ENCODE results near the gene ZFPL1.

ZFPL1 gene

GRCh38 chr11:65121865-65122696 is 38.1 kb downstream of the ZFPL1 start, which contains the start of the genes FAU and MRPL49:
Gene FAU, minus strand, starts transcription at chr11:65122134. Its CDS starts 321 bp downstream, at chr11:65121813.
Gene MRPL49, plus strand, starts transcription at chr11:65122321. Its CDS starts 26 bp downstream, at chr11:65122347.
- TF ChIP-seq, protein P1, sequence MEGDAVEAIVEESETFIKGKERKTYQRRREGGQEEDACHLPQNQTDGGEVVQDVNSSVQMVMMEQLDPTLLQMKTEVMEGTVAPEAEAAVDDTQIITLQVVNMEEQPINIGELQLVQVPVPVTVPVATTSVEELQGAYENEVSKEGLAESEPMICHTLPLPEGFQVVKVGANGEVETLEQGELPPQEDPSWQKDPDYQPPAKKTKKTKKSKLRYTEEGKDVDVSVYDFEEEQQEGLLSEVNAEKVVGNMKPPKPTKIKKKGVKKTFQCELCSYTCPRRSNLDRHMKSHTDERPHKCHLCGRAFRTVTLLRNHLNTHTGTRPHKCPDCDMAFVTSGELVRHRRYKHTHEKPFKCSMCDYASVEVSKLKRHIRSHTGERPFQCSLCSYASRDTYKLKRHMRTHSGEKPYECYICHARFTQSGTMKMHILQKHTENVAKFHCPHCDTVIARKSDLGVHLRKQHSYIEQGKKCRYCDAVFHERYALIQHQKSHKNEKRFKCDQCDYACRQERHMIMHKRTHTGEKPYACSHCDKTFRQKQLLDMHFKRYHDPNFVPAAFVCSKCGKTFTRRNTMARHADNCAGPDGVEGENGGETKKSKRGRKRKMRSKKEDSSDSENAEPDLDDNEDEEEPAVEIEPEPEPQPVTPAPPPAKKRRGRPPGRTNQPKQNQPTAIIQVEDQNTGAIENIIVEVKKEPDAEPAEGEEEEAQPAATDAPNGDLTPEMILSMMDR (conservative IDR thresholded peaks at IDR 0.05; ENCODE audit: low read depth, low read length) = no peak
- peak; percentile 99 for DNase-seq (ENCODE audit: low read depth)
- peak within 1 kb of the TSS; percentile 98 for H3K4me3 ChIP-seq (ENCODE audit: low read depth, low read length)

DNA sequence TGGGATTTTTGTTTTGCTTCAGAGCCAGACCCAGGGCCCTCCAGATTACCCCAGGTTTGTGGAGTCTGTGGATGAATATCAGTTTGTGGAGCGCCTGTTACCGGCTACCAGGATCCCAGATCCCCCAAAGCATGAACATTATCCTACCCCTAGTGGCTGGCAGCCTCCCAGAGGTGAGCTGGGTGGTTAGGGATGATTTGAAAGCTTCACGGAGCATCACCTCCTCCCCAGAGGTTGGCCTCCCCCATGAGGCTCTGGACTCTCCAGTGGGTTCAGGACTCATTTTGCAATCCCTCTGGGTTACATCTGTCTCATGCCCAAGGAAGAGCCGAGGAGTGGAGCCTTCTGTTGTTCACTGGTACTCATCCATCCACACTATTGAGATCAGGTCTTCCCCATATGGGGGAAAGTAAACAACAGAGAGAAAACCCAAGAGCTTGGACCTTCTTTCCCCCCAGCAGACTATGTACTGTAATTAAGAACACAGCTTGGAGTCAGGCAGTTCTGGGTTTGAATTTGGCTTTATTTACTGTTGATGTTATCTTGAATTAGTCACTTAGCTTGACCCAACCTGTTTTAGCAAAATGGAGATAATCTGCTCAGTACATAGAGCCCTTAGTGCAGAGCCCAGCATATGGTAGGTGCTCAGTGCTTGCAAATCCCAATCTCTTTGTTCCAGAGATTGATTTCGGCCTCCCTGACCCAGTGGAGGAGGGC is 40.6 kb downstream of the ZFPL1 start:
- TF ChIP-seq, protein P1 (conservative IDR thresholded peaks at IDR 0.05; ENCODE audit: low read depth, low read length) = no peak
- no peak for DNase-seq (ENCODE audit: low read depth)
- H3K4me3 ChIP-seq (ENCODE audit: low read depth, low read length) = no peak overlapping the region

DNA sequence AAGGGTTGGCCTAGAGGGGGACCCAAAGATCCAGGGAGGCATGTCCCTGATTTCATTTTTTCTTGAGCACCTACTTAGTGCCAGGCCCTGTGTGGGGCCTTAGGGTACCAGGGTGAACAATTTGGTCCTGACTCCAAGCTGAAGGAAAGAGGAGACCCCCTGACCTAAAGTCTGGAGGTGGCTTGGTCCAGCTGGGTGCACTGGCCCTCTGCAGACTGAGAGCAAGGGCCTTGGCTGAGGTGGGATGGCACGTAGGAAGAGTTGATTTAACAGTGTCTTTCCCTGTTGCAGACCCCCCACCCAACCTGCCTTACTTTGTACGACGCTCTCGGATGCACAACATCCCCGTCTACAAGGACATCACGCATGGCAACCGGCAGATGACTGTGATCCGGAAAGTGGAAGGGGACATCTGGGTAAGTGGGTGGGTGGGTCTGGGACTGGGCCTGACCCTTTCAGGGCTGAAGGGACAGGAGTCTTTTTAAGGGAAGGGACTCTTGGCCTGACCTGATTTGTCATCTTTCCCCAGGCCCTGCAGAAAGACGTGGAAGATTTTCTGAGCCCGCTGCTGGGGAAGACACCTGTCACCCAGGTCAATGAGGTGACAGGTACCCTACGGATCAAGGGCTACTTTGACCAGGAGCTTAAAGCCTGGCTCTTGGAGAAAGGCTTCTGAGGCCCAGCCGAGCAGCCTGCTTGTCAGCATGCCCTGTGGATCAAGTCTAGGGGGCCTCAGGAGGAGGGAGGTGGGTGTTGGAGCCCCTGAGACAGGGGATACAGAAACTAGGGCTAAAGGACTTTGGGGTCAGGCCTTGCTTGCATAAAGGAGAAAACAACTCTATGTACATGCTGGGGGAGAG is 41.4 kb downstream of the ZFPL1 start:
- TF ChIP-seq, protein P1 (conservative IDR thresholded peaks at IDR 0.05; ENCODE audit: low read depth, low read length) = no peak
- H3K4me3 ChIP-seq (ENCODE audit: low read depth, low read length) = no peak overlapping the region
- DNase-seq (ENCODE audit: low read depth) = no peak

- TF ChIP-seq, protein P1 (conservative IDR thresholded peaks at IDR 0.05; ENCODE audit: low read depth, low read length) = no peak
- DNase-seq (ENCODE audit: low read depth) = no peak
- no peak overlapping the region for H3K4me3 ChIP-seq (ENCODE audit: low read depth, low read length)
These were observed 42.7 kb downstream of the ZFPL1 start for GRCh38 chr11:65126624-65127274.

GRCh38 chr11:65127473-65128181 is 43.6 kb downstream of the ZFPL1 start:
- no peak overlapping the region for H3K4me3 ChIP-seq (ENCODE audit: low read depth, low read length)
- TF ChIP-seq, protein P1 (conservative IDR thresholded peaks at IDR 0.05; ENCODE audit: low read depth, low read length) = no peak
- no peak for DNase-seq (ENCODE audit: low read depth)

Data from choroid plexus epithelial cell (primary cell).